Psoas muscle (tissue), 8 donors: ENCODE results near the gene MACO1. TPM values are rescaled to one million over a fixed set of nuclear protein-coding genes. Genes with fewer than 3 reads are reported as not detected.

Source experiments
- ATAC-seq, 4 donors: fragments of 200-7000 bp; cut with Tn5 transposase; one replicate each; pipeline ENCODE4 v1.9.1; 2020; ENCODE audit warnings: moderate library complexity in 3 of 4, mild to moderate bottlenecking in 2 of 4
- DNase-seq, 2 donors: peaks; one replicate each; pipeline ENCODE4 v3.0.0-alpha.2; 2020
- H3K27ac ChIP-seq: fragments of 200-600 bp; one replicate; pipeline ENCODE4 v1.8.0; 2022
- H3K27me3 ChIP-seq, 3 donors: fragments of 200-600 bp in 1 of 3; one replicate each; pipeline versions ENCODE4 v1.6.1 to v1.8.0; 2013 to 2022; ENCODE audit warnings: low read length in 2 of 3, mild to moderate bottlenecking in 2 of 3, moderate library complexity in 1 of 3; ENCODE audit not compliant: insufficient read depth in 3 of 3
- H3K36me3 ChIP-seq, 2 donors: fragments of 200-600 bp in 1 of 2; one replicate each; pipeline versions ENCODE4 v1.6.1 to v1.8.0; 2013 to 2022; ENCODE audit warnings: low read depth in 1 of 2, mild to moderate bottlenecking in 1 of 2, moderate library complexity in 1 of 2; ENCODE audit not compliant: insufficient read depth in 1 of 2
- H3K4me1 ChIP-seq: fragments of 200-600 bp; one replicate; pipeline ENCODE4 v1.8.0; 2022
- H3K4me3 ChIP-seq: fragments of 200-600 bp; one replicate; pipeline ENCODE4 v1.8.0; 2022; ENCODE audit warnings: mild to moderate bottlenecking
- H3K9me3 ChIP-seq: fragments of 200-600 bp; one replicate; pipeline ENCODE4 v1.8.0; 2022
- CTCF ChIP-seq: fragments of 200-600 bp; IDR thresholded peaks from one replicate; pipeline ENCODE4 v1.8.0; 2022; ENCODE audit warnings: antibody characterized with exemption
- WGBS, 3 donors: extraction: QIAGEN DNeasy Blood & Tissue Kit; methylation state at CpG; one replicate each; pipeline versions ENCODE4 v1.1.6 to v1.1.7; 2013; 5-methylcytosine and 5-hydroxymethylcytosine counted together
- intact Hi-C, 2 donors: fragments of 100-400 bp; cut with DNase I; formaldehyde crosslinking; loops; one replicate each; pipeline versions ENCODE4 v1.11.0 to v1.14.2; 2022
- polyA plus RNA-seq, 3 donors: library from polyadenylated mRNA; stranded (reverse); fragments of 200-250 nt; gene quantifications; one replicate each; pipeline ENCODE4 v1.2.3, GENCODE V29; 2013
- total RNA-seq, 4 donors: library from RNA; stranded (reverse); fragmentation: NEBNext Ultra II Directional in 2 of 4; extraction: Animal tissue kit (Norgen Biotek cat#: 25700) in 2 of 4; gene quantifications; one replicate each; pipeline versions ENCODE4 v1.2.1 to v1.2.4, GENCODE V29; 2021 to 2023
- donor health status: healthy with polysubstance abuse.
- donor health status: DM: no; HTN: no; CAD: no; lungs with moderate emphysema.
- donor health status: Bipolar disorder and iron deficiency.
- donor health status: healthy.
- donor health status: DM: yes; HTN: yes; CAD: no.
- donor health status: DM: no; HTN: no; CAD: no.
- donor health status: DM: no; HTN: no; CAD: no.
- donor health status: DM: yes; HTN: yes; CAD: no.

MACO1 gene
- total and polyA plus RNA-seq, 7 donors = 8.8 to 49.7 (median 31.1) TPM

- ATAC-seq (no peak), DNase-seq (peak in 1 of 2 donors; percentile 55)
- peak overlapping the region; percentile 99 for H3K4me3 ChIP-seq
- H3K9me3 ChIP-seq = no peaks in the 10 kb centered on the region
- peak overlapping the region; percentile 96 for H3K27ac ChIP-seq
- no peaks in the 10 kb centered on the region for H3K27me3 ChIP-seq
- intact Hi-C loops = loop anchor here in 1 of 2 donors (5.0 kb wide), 1 partner anchor 252 kb away; no protein-coding TSS in a partner anchor
- 24 to 53% (median 28%) methylated on average over 6 of the region's 6 CpGs for WGBS, 3 donors
- no peak for TF ChIP-seq CTCF
- peaks cover 42% of the 10 kb centered on the region for H3K4me1 ChIP-seq
- H3K36me3 ChIP-seq = no peaks in the 10 kb centered on the region
Observed at GRCh38 chr1:25544819-25545218, 114.1 kb downstream of the MACO1 start.

GRCh38 chr1:25545767-25546166, 115.1 kb downstream of the MACO1 start:
- DNase-seq (no peak), ATAC-seq (no peak)
- no peaks in the 10 kb centered on the region for H3K36me3 ChIP-seq
- H3K27ac ChIP-seq = peak overlapping the region; percentile 96
- H3K9me3 ChIP-seq = no peaks in the 10 kb centered on the region
- 77 to 85% (median 81%) methylated on average over 3 of the region's 3 CpGs for WGBS, 3 donors
- H3K4me3 ChIP-seq = no peak overlapping the region
- intact Hi-C loops = loop anchor here in 1 of 2 donors (5.0 kb wide), 1 partner anchor 252 kb away; no protein-coding TSS in a partner anchor
- TF ChIP-seq CTCF = no peak
- no peaks in the 10 kb centered on the region for H3K27me3 ChIP-seq
- peaks cover 51% of the 10 kb centered on the region for H3K4me1 ChIP-seq

GRCh38 chr1:25546193-25546592, 115.5 kb downstream of the MACO1 start:
- no peak for ATAC-seq

GRCh38 chr1:25548601-25549000, 117.9 kb downstream of the MACO1 start:
- DNase-seq (no peak), ATAC-seq (no peak)
- intact Hi-C loops = loop anchor here in 1 of 2 donors (5.0 kb wide), 1 partner anchor 249 kb away; no protein-coding TSS in a partner anchor
- peaks cover 67% of the 10 kb centered on the region for H3K4me1 ChIP-seq
- H3K9me3 ChIP-seq = no peaks in the 10 kb centered on the region
- H3K36me3 ChIP-seq = no peaks in the 10 kb centered on the region
- H3K27ac ChIP-seq = peak overlapping the region; percentile 76
- H3K4me3 ChIP-seq = peak overlapping the region; percentile 3
- H3K27me3 ChIP-seq = no peaks in the 10 kb centered on the region
- TF ChIP-seq CTCF = no peak
- 58 to 83% (median 61%) methylated on average over 4 of the region's 4 CpGs for WGBS, 3 donors

More at GRCh38 chr1:25546193-25546592, 115.5 kb downstream of the MACO1 start:
- Histone ChIP-seq H3K9me3 (no peaks in the 10 kb centered on the region), H3K4me1 (peaks cover 56% of the 10 kb centered on the region), H3K27me3 (no peaks in the 10 kb centered on the region), H3K36me3 (no peaks in the 10 kb centered on the region), H3K4me3 (no peak overlapping the region), H3K27ac (peak overlapping the region; percentile 38)
- WGBS, 3 donors = 85 to 94% (median 88%) methylated on average over 1 of the region's 1 CpG
- intact Hi-C loops = loop anchor here in 1 of 2 donors (5.0 kb wide), 1 partner anchor 251 kb away; no protein-coding TSS in a partner anchor
- DNase-seq = no peak
- TF ChIP-seq CTCF = no peak
